ENCODE data around the gene COL5A1.

Gene COL5A1

GRCh38 chr9:134641173-134641989, at the start of gene COL5A1:
Gene COL5A1 (plus strand): TSS chr9:134641803. CDS start chr9:134642188, 385 bp downstream.
- TF ChIP-seq CTCF (IDR thresholded peaks at IDR 0.05; ENCODE audit: insufficient read depth, low read depth, low read length, missing control alignments): no peak
- no peak for DNase-seq (ENCODE audit: low read depth)
- no peak within 1 kb of the TSS for H3K4me3 ChIP-seq (ENCODE audit: low read depth, low read length)

- no peak for DNase-seq (ENCODE audit: low read depth)
- no peak overlapping the region for H3K4me3 ChIP-seq (ENCODE audit: low read depth, low read length)
- TF ChIP-seq CTCF (IDR thresholded peaks at IDR 0.05; ENCODE audit: insufficient read depth, low read depth, low read length, missing control alignments): no peak
These were observed 49.4 kb upstream of the COL5A1 start for GRCh38 chr9:134592018-134592818.

- DNase-seq (ENCODE audit: low read depth): no peak
- no peak overlapping the region for H3K4me3 ChIP-seq (ENCODE audit: low read depth, low read length)
- TF ChIP-seq CTCF (IDR thresholded peaks at IDR 0.05; ENCODE audit: insufficient read depth, low read depth, low read length, missing control alignments): no peak
These were observed 48.8 kb upstream of the COL5A1 start for GRCh38 chr9:134592819-134593200.

GRCh38 chr9:134593286-134594077, 48.1 kb upstream of the COL5A1 start:
- no peak overlapping the region for H3K4me3 ChIP-seq (ENCODE audit: low read depth, low read length)
- DNase-seq (ENCODE audit: low read depth): no peak
- TF ChIP-seq CTCF (IDR thresholded peaks at IDR 0.05; ENCODE audit: insufficient read depth, low read depth, low read length, missing control alignments): no peak

- no peak for DNase-seq (ENCODE audit: low read depth)
- no peak overlapping the region for H3K4me3 ChIP-seq (ENCODE audit: low read depth, low read length)
- TF ChIP-seq CTCF (IDR thresholded peaks at IDR 0.05; ENCODE audit: insufficient read depth, low read depth, low read length, missing control alignments): no peak
These were observed 47.3 kb upstream of the COL5A1 start for GRCh38 chr9:134594078-134594941.

- DNase-seq (ENCODE audit: low read depth): no peak
- H3K4me3 ChIP-seq (ENCODE audit: low read depth, low read length): no peak overlapping the region
- TF ChIP-seq CTCF (IDR thresholded peaks at IDR 0.05; ENCODE audit: insufficient read depth, low read depth, low read length, missing control alignments): no peak
These were observed 46.6 kb upstream of the COL5A1 start for GRCh38 chr9:134595014-134595413.

All from GM12865 (cell line).